ENCODE results near the gene DNAH14.

DNA sequence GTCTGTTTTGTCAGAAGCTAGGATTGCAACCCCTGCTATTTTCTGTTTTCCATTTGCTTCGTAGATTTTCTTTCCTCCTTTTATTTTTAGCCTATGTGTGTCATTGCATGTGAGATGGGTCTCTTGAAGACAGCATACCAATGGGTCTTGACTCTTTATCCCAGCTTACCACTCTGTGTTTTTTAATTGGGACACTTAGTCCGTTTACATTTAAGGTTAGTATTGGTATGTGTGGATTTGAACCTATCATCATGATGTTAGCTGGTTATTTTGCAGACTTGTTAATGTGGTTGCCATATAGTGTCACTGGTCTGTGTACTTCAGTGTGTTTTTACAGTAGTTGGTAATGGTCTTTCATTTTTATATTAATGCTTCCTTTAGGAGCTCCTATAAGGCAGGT is 141.5 kb downstream of the DNAH14 start:
- TF ChIP-seq, protein P1, sequence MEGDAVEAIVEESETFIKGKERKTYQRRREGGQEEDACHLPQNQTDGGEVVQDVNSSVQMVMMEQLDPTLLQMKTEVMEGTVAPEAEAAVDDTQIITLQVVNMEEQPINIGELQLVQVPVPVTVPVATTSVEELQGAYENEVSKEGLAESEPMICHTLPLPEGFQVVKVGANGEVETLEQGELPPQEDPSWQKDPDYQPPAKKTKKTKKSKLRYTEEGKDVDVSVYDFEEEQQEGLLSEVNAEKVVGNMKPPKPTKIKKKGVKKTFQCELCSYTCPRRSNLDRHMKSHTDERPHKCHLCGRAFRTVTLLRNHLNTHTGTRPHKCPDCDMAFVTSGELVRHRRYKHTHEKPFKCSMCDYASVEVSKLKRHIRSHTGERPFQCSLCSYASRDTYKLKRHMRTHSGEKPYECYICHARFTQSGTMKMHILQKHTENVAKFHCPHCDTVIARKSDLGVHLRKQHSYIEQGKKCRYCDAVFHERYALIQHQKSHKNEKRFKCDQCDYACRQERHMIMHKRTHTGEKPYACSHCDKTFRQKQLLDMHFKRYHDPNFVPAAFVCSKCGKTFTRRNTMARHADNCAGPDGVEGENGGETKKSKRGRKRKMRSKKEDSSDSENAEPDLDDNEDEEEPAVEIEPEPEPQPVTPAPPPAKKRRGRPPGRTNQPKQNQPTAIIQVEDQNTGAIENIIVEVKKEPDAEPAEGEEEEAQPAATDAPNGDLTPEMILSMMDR (IDR thresholded peaks at IDR 0.05): no peak
- TF ChIP-seq POLR2AphosphoS5 (IDR thresholded peaks at IDR 0.05): no peak
- TF ChIP-seq POLR2A (IDR thresholded peaks at IDR 0.05): no peak
- no peak for TF ChIP-seq EP300 (IDR thresholded peaks at IDR 0.05)
